GM19193 (cell line): ENCODE results near the gene HMG20A.
A peak's percentile ranks its signal among the peaks of the same experiment; 100 is the strongest.

Source experiments
- POLR2A ChIP-seq: IDR thresholded peaks from 4 replicates; pipeline ENCODE4 v1.6.1; 2011; ENCODE audit not compliant: insufficient read depth, insufficient read length; ENCODE audit errors: extremely low read depth

The HMG20A gene

GRCh38 chr15:77420610-77421369 is at the start of gene HMG20A:
TSS of gene HMG20A (plus strand) at chr15:77420888. CDS start at chr15:77458408, 37,520 bp downstream.
- TF ChIP-seq POLR2A = peak; percentile 77

- TF ChIP-seq POLR2A = no peak
Observed at GRCh38 chr15:77371850-77372563, 48.7 kb upstream of the HMG20A start.

DNA sequence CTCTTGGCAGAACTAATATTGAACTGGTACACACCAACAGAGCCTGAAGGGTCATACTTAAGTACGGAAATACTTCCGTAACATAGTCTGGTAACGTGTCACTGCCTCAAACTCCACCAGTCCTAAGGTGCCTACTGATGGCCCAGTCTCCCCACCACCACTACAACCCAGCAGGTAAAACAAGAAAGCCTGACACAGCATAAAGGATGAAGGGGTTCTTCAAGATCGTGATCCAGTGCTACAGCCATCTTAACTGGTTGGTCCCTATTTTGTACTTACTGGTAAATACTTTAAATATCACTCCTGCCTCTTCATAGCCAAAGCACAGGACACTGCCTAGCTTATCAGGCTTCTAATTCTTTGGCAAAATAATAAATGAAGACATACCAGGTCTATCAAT is 47.2 kb upstream of the HMG20A start:
- no peak for TF ChIP-seq POLR2A

- no peak for TF ChIP-seq POLR2A
Observed at GRCh38 chr15:77375133-77375532, 45.6 kb upstream of the HMG20A start.

- no peak for TF ChIP-seq POLR2A
Observed at GRCh38 chr15:77376770-77377169, 43.9 kb upstream of the HMG20A start.

DNA sequence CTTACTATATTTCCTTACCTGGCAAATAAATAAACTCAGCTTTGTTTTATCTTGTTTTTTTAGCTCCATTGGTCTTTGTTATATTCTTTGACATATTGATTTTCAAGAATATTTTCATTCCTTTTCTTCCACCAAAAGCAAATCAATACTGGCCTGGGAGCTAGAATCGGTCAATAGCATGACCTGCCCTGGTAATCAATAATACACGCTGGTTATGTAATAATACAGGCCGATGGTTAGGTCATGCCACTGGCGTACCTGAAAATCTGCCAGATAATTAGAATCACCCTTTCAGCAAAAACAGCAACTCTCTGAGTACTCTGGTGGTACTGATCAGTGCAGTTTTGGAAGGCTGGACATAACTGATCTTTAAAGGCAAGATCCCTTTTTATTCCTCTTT is 40.7 kb upstream of the HMG20A start:
- no peak for TF ChIP-seq POLR2A

GRCh38 chr15:77384086-77384485 is 36.6 kb upstream of the HMG20A start:
- TF ChIP-seq POLR2A = no peak

- TF ChIP-seq POLR2A = no peak
Observed at GRCh38 chr15:77384589-77385359, 35.9 kb upstream of the HMG20A start.

DNA sequence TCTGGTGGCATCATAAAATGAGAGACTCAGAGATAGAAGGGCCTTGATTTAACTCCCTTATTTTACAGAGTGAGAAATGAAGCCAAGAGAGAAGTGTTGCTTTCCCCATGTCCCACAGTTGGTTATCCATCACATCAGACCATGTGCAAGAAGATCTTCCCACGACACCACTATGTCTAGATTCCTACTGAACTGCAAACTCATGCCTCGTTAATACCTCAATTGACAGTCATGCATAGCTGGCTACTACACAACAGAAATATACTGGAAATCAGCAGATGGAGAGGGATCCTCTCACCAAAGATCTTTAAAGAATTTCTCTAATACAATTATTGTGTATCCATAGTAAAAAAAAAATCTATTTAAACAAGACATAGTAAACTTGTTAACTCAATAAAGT is 34.1 kb upstream of the HMG20A start:
- no peak for TF ChIP-seq POLR2A

GRCh38 chr15:77387365-77388105 is 33.2 kb upstream of the HMG20A start:
- no peak for TF ChIP-seq POLR2A

GRCh38 chr15:77391372-77391951 is 29.2 kb upstream of the HMG20A start:
- TF ChIP-seq POLR2A = no peak

GRCh38 chr15:77392762-77393470 is 27.8 kb upstream of the HMG20A start:
- no peak for TF ChIP-seq POLR2A

- TF ChIP-seq POLR2A = no peak
Observed at GRCh38 chr15:77393471-77393840, 27.2 kb upstream of the HMG20A start.
